Measurements from ENCODE around the gene CYP27B1.
"Not testable (repeated sequence)": the region's sequence is repeated elsewhere in the genome, so short reads cannot be mapped to it uniquely, and the experiment has no call there.

Gene CYP27B1

DNA sequence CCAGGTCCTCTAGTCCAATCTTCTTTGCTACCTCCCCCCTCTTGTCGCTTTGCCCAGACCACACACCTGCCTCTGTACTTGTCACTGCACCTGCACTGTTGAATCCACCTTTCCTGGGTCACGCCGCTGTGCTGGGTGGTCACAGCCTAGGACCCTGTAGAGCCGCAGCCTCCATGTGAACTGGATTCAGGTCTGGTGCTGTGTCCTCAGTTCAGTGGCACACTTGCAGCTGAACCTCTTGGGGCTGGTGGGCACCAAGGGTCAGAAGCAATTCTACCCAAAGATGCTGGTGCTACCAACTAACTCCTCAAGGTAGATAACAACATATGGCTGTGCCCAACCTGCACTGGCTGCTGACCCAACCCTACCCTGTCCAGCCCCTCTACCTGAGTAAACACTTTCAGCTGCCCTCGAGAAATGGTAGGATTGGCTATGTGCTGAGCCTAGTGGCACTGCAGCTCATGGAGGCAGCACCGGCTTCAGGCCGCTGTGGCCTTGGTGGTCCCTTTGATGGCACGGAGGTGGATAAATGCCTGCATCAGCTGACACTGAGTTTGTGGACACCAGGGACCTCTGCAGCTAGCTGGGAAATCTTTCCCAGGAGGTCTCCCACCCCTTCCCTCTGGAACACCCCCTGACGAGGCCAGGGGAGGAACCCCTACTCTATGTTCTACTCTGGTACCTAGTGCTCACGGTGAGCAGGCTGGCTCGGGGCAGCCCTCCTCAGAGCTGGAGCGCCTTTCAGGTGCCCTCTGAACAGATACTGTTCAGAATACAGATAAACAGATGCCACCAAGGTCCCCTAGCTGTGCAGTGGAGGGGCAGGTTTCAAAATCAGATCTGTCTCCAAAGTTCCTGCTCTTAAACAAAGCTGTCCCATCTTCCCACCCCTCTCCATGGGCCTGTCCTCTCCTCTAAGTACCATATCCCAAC is 42.6 kb downstream of the CYP27B1 start:
- H3K36me3 ChIP-seq (ENCODE audit: insufficient read depth, low read length) = peaks cover 49% of the 10 kb centered on the region
- H3K4me2 ChIP-seq (ENCODE audit: low read length) = no peak overlapping the region
- no peak overlapping the region for H3K4me3 ChIP-seq (ENCODE audit: low read depth, low read length, poor library complexity, severe bottlenecking)
- no peaks in the 10 kb centered on the region for H4K20me1 ChIP-seq (ENCODE audit: insufficient read depth, low read length)
- H3K27ac ChIP-seq (ENCODE audit: low read depth, low read length, poor library complexity, severe bottlenecking) = peak overlapping the region; percentile 51
- TF ChIP-seq, protein P1, sequence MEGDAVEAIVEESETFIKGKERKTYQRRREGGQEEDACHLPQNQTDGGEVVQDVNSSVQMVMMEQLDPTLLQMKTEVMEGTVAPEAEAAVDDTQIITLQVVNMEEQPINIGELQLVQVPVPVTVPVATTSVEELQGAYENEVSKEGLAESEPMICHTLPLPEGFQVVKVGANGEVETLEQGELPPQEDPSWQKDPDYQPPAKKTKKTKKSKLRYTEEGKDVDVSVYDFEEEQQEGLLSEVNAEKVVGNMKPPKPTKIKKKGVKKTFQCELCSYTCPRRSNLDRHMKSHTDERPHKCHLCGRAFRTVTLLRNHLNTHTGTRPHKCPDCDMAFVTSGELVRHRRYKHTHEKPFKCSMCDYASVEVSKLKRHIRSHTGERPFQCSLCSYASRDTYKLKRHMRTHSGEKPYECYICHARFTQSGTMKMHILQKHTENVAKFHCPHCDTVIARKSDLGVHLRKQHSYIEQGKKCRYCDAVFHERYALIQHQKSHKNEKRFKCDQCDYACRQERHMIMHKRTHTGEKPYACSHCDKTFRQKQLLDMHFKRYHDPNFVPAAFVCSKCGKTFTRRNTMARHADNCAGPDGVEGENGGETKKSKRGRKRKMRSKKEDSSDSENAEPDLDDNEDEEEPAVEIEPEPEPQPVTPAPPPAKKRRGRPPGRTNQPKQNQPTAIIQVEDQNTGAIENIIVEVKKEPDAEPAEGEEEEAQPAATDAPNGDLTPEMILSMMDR (IDR thresholded peaks at IDR 0.05; ENCODE audit: low read length) = no peak
- no peak for TF ChIP-seq EZH2 (IDR thresholded peaks at IDR 0.05; ENCODE audit: borderline replicate concordance, low read length)
- H3K9ac ChIP-seq (ENCODE audit: low read length) = no peak overlapping the region
- peaks cover 3% of the 10 kb centered on the region for H3F3A ChIP-seq (ENCODE audit: insufficient read depth, low read length)
- no peaks in the 10 kb centered on the region for H3K9me2 ChIP-seq (ENCODE audit: low read depth, low read length)
- no peaks in the 10 kb centered on the region for H3K9me3 ChIP-seq (ENCODE audit: low read length)
- no peaks in the 10 kb centered on the region for H3K79me2 ChIP-seq (ENCODE audit: insufficient read depth, low read length)
- peaks cover 4% of the 10 kb centered on the region for H3K4me1 ChIP-seq (ENCODE audit: insufficient read depth, low read length, severe bottlenecking)
- no peaks in the 10 kb centered on the region for H3K27me3 ChIP-seq (ENCODE audit: insufficient read depth, low read length)
- H2AFZ ChIP-seq (ENCODE audit: low read length) = no peak overlapping the region

DNA sequence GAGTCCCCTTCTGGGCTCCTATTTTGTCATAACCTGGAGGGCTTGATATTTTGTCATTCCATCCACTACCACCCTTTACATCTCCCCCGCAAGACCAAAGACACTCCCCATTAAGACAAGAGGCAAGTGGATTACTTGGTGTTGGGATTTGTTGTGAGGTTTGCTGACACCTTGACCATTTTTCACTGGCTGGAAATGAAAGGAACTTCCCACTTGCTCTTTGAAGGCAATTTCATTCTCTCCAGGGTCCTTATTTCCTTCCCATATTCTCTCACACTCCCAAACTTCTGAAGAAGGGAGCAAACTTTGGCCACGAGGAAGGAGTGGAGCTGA is 43.3 kb downstream of the CYP27B1 start:
- no peak overlapping the region for H3K9ac ChIP-seq (ENCODE audit: low read length)
- no peak overlapping the region for H3K4me2 ChIP-seq (ENCODE audit: low read length)
- TF ChIP-seq, protein P1 (IDR thresholded peaks at IDR 0.05; ENCODE audit: low read length) = no peak
- no peak for TF ChIP-seq EZH2 (IDR thresholded peaks at IDR 0.05; ENCODE audit: borderline replicate concordance, low read length)
- no peak overlapping the region for H3K4me3 ChIP-seq (ENCODE audit: low read depth, low read length, poor library complexity, severe bottlenecking)
- H3K9me3 ChIP-seq (ENCODE audit: low read length) = no peaks in the 10 kb centered on the region
- peaks cover 55% of the 10 kb centered on the region for H3K36me3 ChIP-seq (ENCODE audit: insufficient read depth, low read length)
- no peak overlapping the region for H2AFZ ChIP-seq (ENCODE audit: low read length)
- H4K20me1 ChIP-seq (ENCODE audit: insufficient read depth, low read length) = no peaks in the 10 kb centered on the region
- H3K4me1 ChIP-seq (ENCODE audit: insufficient read depth, low read length, severe bottlenecking) = peaks cover 4% of the 10 kb centered on the region
- H3K9me2 ChIP-seq (ENCODE audit: low read depth, low read length) = no peaks in the 10 kb centered on the region
- H3K27me3 ChIP-seq (ENCODE audit: insufficient read depth, low read length) = no peaks in the 10 kb centered on the region
- no peaks in the 10 kb centered on the region for H3K79me2 ChIP-seq (ENCODE audit: insufficient read depth, low read length)
- no peak overlapping the region for H3K27ac ChIP-seq (ENCODE audit: low read depth, low read length, poor library complexity, severe bottlenecking)
- H3F3A ChIP-seq (ENCODE audit: insufficient read depth, low read length) = peaks cover 3% of the 10 kb centered on the region

DNA sequence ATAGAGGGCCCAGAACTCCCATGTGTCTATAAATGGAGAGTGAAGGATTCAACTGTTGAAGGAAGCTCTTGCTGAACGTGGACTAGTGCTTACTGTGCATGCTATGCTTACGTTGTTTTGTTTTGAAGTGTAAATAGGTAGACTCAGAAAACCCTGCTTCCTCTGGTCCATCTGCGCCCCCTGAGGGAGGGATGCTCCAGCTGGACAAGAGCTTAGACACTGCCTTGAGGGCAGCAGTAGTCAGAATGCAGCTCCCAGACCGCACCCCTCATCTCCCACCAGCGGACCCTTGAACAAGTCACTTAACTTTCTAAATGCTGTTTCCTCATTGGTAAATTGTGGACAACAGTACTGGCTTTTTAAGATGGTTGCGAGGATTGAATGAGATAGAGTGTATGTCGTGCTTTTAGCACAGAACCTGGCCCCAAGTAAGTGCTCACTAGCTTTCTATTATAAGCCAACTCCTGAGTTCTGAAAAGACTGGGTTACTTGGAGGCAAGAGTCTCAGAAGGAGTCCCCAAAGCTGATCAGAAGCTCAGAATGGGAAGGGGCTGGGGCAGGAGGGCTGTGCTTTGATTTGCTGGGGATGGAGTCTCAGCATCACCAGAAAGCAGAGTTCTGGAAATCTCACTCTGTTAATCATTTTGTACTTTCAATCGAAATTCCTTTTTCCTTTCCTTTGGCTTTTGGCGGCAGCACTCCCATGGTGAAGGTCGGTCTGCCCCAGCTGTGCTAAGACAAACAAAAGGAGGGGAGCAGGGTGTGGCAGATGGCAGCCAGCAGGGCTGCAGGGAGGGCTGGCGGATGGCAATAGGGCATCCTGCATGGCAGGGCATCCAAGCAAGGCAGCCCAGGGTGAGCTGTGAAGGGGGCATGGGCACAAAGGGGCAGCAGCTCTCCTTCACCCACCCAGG is 43.9 kb downstream of the CYP27B1 start:
- H3K27ac ChIP-seq (ENCODE audit: low read depth, low read length, poor library complexity, severe bottlenecking) = no peak overlapping the region
- H3K9me2 ChIP-seq (ENCODE audit: low read depth, low read length) = no peaks in the 10 kb centered on the region
- no peak overlapping the region for H3K4me3 ChIP-seq (ENCODE audit: low read depth, low read length, poor library complexity, severe bottlenecking)
- H3K27me3 ChIP-seq (ENCODE audit: insufficient read depth, low read length) = no peaks in the 10 kb centered on the region
- H3K79me2 ChIP-seq (ENCODE audit: insufficient read depth, low read length) = no peaks in the 10 kb centered on the region
- no peak overlapping the region for H3K9ac ChIP-seq (ENCODE audit: low read length)
- H3K4me1 ChIP-seq (ENCODE audit: insufficient read depth, low read length, severe bottlenecking) = peaks cover 4% of the 10 kb centered on the region
- no peak for TF ChIP-seq EZH2 (IDR thresholded peaks at IDR 0.05; ENCODE audit: borderline replicate concordance, low read length)
- TF ChIP-seq, protein P1 (IDR thresholded peaks at IDR 0.05; ENCODE audit: low read length) = no peak
- no peak overlapping the region for H3K4me2 ChIP-seq (ENCODE audit: low read length)
- no peaks in the 10 kb centered on the region for H4K20me1 ChIP-seq (ENCODE audit: insufficient read depth, low read length)
- H3K36me3 ChIP-seq (ENCODE audit: insufficient read depth, low read length) = peaks cover 59% of the 10 kb centered on the region
- H3K9me3 ChIP-seq (ENCODE audit: low read length) = no peaks in the 10 kb centered on the region
- H2AFZ ChIP-seq (ENCODE audit: low read length) = no peak overlapping the region
- H3F3A ChIP-seq (ENCODE audit: insufficient read depth, low read length) = peaks cover 3% of the 10 kb centered on the region

DNA sequence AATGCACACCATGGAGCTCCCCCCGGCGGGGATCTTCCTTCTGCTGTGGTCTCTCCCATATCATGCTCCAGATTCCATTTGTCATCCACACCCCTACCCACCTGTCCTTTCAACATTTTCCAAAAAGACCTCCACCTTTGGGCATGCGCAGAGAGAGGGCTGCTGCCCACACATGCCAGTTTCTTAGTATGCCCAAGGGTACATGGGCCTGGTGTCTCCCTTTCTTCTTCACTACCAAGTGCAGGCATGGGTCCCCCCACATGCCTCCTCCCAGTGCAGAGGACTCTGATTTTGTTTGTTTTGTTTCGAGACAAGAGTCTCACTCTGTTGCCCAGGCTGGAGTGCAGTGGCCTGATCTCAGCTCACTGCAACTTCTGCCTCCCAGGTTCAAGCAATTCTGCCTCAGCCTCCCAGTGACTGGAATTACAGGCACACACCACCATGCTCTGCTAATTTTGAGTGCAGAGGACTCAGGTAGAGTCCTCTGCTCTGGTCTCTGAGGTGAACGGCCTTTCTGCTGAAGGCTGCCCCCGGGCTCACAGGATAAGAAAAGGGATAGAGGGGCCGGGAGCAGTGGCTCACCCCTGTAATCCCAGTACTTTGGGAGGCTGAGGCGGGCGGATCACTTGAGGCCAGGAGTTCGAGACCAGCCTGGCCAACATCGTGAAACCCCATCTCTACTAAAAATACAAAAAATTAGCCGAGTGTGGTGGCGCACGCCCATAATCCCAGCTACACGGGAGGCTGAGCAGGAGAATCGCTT is 44.9 kb downstream of the CYP27B1 start:
- H3K36me3 ChIP-seq (ENCODE audit: insufficient read depth, low read length) = peaks cover 56% of the 10 kb centered on the region
- H3K79me2 ChIP-seq (ENCODE audit: insufficient read depth, low read length); H3K9me3 ChIP-seq (ENCODE audit: low read length); H3K27ac ChIP-seq (ENCODE audit: low read depth, low read length, poor library complexity, severe bottlenecking); H3K9me2 ChIP-seq (ENCODE audit: low read depth, low read length); H3K4me2 ChIP-seq (ENCODE audit: low read length); H3K9ac ChIP-seq (ENCODE audit: low read length); H3K4me3 ChIP-seq (ENCODE audit: low read depth, low read length, poor library complexity, severe bottlenecking); H3K4me1 ChIP-seq (ENCODE audit: insufficient read depth, low read length, severe bottlenecking); H2AFZ ChIP-seq (ENCODE audit: low read length); H3K27me3 ChIP-seq (ENCODE audit: insufficient read depth, low read length); H3F3A ChIP-seq (ENCODE audit: insufficient read depth, low read length); H4K20me1 ChIP-seq (ENCODE audit: insufficient read depth, low read length): not testable (repeated sequence)

Measured in OCI-LY1 (cell line).